ENCODE results near the gene PPP2R5D. TPM values are rescaled to one million over a fixed set of nuclear protein-coding genes. Genes with fewer than 3 reads are reported as not detected.

Gene PPP2R5D
- total and polyA plus RNA-seq, 7 donors, result 26.7 to 41.5 (median 35.5) TPM

GRCh38 chr6:43007126-43007525 lies 22.8 kb downstream of the PPP2R5D start:
- Histone ChIP-seq H3K36me3 (peaks cover 26 to 77% (median 49%) of the 10 kb centered on the region in 4 donors), H3K9me3 (no peaks in the 10 kb centered on the region), H3K27me3 (no peaks in the 10 kb centered on the region), H3K27ac (no peak overlapping the region), H3K4me1 (peaks cover 0 to 5% (median 2%) of the 10 kb centered on the region in 4 donors), H3K4me3 (no peak overlapping the region)
- WGBS, 2 donors, result 93 to 96% methylated on average over 9 of the region's 9 CpGs
- no peak for TF ChIP-seq CTCF (IDR thresholded peaks at IDR 0.05)
- TF ChIP-seq POLR2AphosphoS5 (IDR thresholded peaks at IDR 0.05), result no peak
- TF ChIP-seq POLR2A (IDR thresholded peaks at IDR 0.05), result no peak
- TF ChIP-seq EP300 (IDR thresholded peaks at IDR 0.05), result no peak
- no peak for DNase-seq
- intact Hi-C loops (cut with DNase I), result no loop called here

- intact Hi-C loops (cut with DNase I), result no loop called here
- no peaks in the 10 kb centered on the region for H3K9me3 ChIP-seq
- H3K27ac ChIP-seq, result no peak overlapping the region
- peaks cover 26 to 69% (median 48%) of the 10 kb centered on the region in 4 donors for H3K36me3 ChIP-seq
- H3K4me1 ChIP-seq, result peaks cover 0 to 19% (median 14%) of the 10 kb centered on the region in 4 donors
- 60 to 73% methylated on average over 6 of the region's 6 CpGs for WGBS, 2 donors
- H3K4me3 ChIP-seq, result no peak overlapping the region
- no peak for TF ChIP-seq POLR2A (IDR thresholded peaks at IDR 0.05)
- no peak for TF ChIP-seq POLR2AphosphoS5 (IDR thresholded peaks at IDR 0.05)
- peak in 2 of 4 experiments; percentile 10 to 19 for TF ChIP-seq CTCF (IDR thresholded peaks at IDR 0.05)
- no peak for TF ChIP-seq EP300 (IDR thresholded peaks at IDR 0.05)
- no peak for DNase-seq
- H3K27me3 ChIP-seq, result no peaks in the 10 kb centered on the region
Observed at GRCh38 chr6:43009124-43009523, 24.8 kb downstream of the PPP2R5D start.

- Histone ChIP-seq H3K27ac (no peak overlapping the region), H3K9me3 (no peaks in the 10 kb centered on the region), H3K4me3 (no peak overlapping the region), H3K4me1 (peaks cover 0 to 36% (median 32%) of the 10 kb centered on the region in 4 donors), H3K27me3 (no peaks in the 10 kb centered on the region), H3K36me3 (peaks cover 26 to 63% (median 48%) of the 10 kb centered on the region in 4 donors)
- TF ChIP-seq EP300 (IDR thresholded peaks at IDR 0.05) (no peak), POLR2A (IDR thresholded peaks at IDR 0.05) (no peak), CTCF (IDR thresholded peaks at IDR 0.05) (no peak), POLR2AphosphoS5 (IDR thresholded peaks at IDR 0.05) (no peak)
- 87% methylated on average over 6 of the region's 6 CpGs for WGBS, 2 donors
- no peak for DNase-seq
- intact Hi-C loops (cut with DNase I), result loop anchor here (5.0 kb wide), 2 partner anchors 79 to 109 kb away; no protein-coding TSS in a partner anchor
Observed at GRCh38 chr6:43011207-43011606, 26.8 kb downstream of the PPP2R5D start.

- Histone ChIP-seq H3K27me3 (no peaks in the 10 kb centered on the region), H3K27ac (peak overlapping the region in 2 of 4 donors; percentile 84 to 86), H3K36me3 (peaks cover 21 to 55% (median 40%) of the 10 kb centered on the region in 4 donors), H3K9me3 (no peaks in the 10 kb centered on the region), H3K4me3 (no peak overlapping the region), H3K4me1 (peaks cover 0 to 48% (median 42%) of the 10 kb centered on the region in 4 donors)
- intact Hi-C loops (cut with DNase I), result loop anchor here (2.0 to 5.0 kb wide), 4 partner anchors 28 to 130 kb away; partner anchors contain the start of gene PPP2R5D
- 88 to 93% methylated on average over 6 of the region's 6 CpGs for WGBS, 2 donors
- no peak for DNase-seq
- TF ChIP-seq POLR2A (IDR thresholded peaks at IDR 0.05) (no peak), CTCF (IDR thresholded peaks at IDR 0.05) (no peak)
Observed at GRCh38 chr6:43012364-43012763, 28.0 kb downstream of the PPP2R5D start.

All from sigmoid colon (tissue), 7 donors.